Measurements from ENCODE around the gene FAM217A.

- TF ChIP-seq CTCF (IDR thresholded peaks at IDR 0.05) (no peak), POLR2AphosphoS5 (IDR thresholded peaks at IDR 0.05) (no peak), POLR2A (IDR thresholded peaks at IDR 0.05; ENCODE audit: low read depth) (no peak), EP300 (IDR thresholded peaks at IDR 0.05) (no peak)
These were observed 58.2 kb downstream of the FAM217A start for GRCh38 chr6:4020822-4021132.

All from esophagus muscularis mucosa (tissue), 4 donors.